A673 (cell line): Measurements from ENCODE around the gene ROBO2. TPM values are rescaled to one million over a fixed set of nuclear protein-coding genes. Genes with fewer than 3 reads are reported as not detected.

Source experiments
- BruUV-seq: library from RNA; stranded (reverse); fragments of 400-500 nt; replicated peaks from 2 replicates; lab custom pipeline; 2021; lab: Mats Ljungman, UMichigan
- CTCF ChIA-PET: fragments of 300-600 bp; sonication (Branson Sonifier 250); formaldehyde crosslinking; loops from one replicate; lab custom pipeline; 2022; ENCODE audit warnings: antibody characterized with exemption; lab: Charles Lee
- POLR2A ChIA-PET: fragments of 300-600 bp; sonication (Branson Sonifier 250); formaldehyde crosslinking; loops from one replicate; lab custom pipeline; 2022; ENCODE audit warnings: antibody characterized with exemption; ENCODE audit not compliant: low non-redundant PET; lab: Charles Lee
- DNase-seq: peaks from one replicate; pipeline ENCODE4 v3.0.0-alpha.2; 2015; ENCODE audit warnings: low spot score
- H3K27ac ChIP-seq: fragments of 200-600 bp; sonication (generic); 2 replicates; pipeline ENCODE4 v1.5.1; 2016; ENCODE audit warnings: mixed run types, low read depth, mild to moderate bottlenecking, mixed read lengths, antibody characterized with exemption, low read length; ENCODE audit not compliant: poor library complexity, severe bottlenecking
- H3K27me3 ChIP-seq: fragments of 200-600 bp; sonication (generic); replicated peaks from 2 replicates; pipeline ENCODE4 v1.6.1; 2017; ENCODE audit warnings: mixed run types, low read depth, mild to moderate bottlenecking, mixed read lengths, antibody characterized with exemption, low read length; ENCODE audit not compliant: insufficient read depth, poor library complexity
- H3K36me3 ChIP-seq: fragments of 200-600 bp; sonication (generic); 2 replicates; pipeline ENCODE4 v1.6.1; 2016; ENCODE audit warnings: mixed run types, mild to moderate bottlenecking, mixed read lengths, antibody characterized with exemption, low read length; ENCODE audit not compliant: insufficient read depth, poor library complexity, severe bottlenecking
- H3K4me1 ChIP-seq: fragments of 200-600 bp; sonication (generic); 2 replicates; pipeline ENCODE4 v1.6.1; 2017; ENCODE audit warnings: mixed run types, mild to moderate bottlenecking, mixed read lengths, antibody characterized with exemption, low read length; ENCODE audit not compliant: insufficient read depth, poor library complexity, severe bottlenecking
- H3K4me3 ChIP-seq: fragments of 200-600 bp; sonication (generic); 2 replicates; pipeline ENCODE4 v1.5.1; 2016; ENCODE audit warnings: low read depth, mixed run types, mild to moderate bottlenecking, mixed read lengths, low read length; ENCODE audit not compliant: poor library complexity, severe bottlenecking
- H3K9me3 ChIP-seq: fragments of 200-600 bp; sonication (generic); 2 replicates; pipeline ENCODE4 v1.6.1; 2016; ENCODE audit warnings: mixed run types, low read depth, mild to moderate bottlenecking, mixed read lengths, antibody characterized with exemption, low read length; ENCODE audit not compliant: poor library complexity, severe bottlenecking
- CTCF ChIP-seq: fragments of 300-800, 200-600 bp; sonication (generic); conservative IDR thresholded peaks from 2 replicates; pipeline ENCODE4 v1.5.1; 2017; ENCODE audit warnings: low read depth, mild to moderate bottlenecking, antibody characterized with exemption, low read length, moderate library complexity, mixed read lengths
- EZH2 ChIP-seq: fragments of 200-600 bp; sonication (generic); IDR thresholded peaks from 2 replicates; pipeline ENCODE4 v1.6.1; 2017; ENCODE audit warnings: borderline replicate concordance, low read depth, mild to moderate bottlenecking, mixed read lengths, antibody characterized with exemption, low read length; ENCODE audit not compliant: poor library complexity, severe bottlenecking
- intact Hi-C: fragments of 100-400 bp; cut with micrococcal nuclease; formaldehyde crosslinking; loops from one replicate; pipeline ENCODE4 v1.10.0; 2022; ENCODE audit not compliant: unreplicated experiment
- total RNA-seq: library from RNA; stranded (reverse); gene quantifications from 2 replicates; pipeline ENCODE4 v1.2.3, GENCODE V29; 2021

The ROBO2 gene
- total RNA-seq, 1 experiment from 2014 or later: 17.5 TPM

GRCh38 chr3:77618686-77619085 is 578.8 kb downstream of the ROBO2 start:
- no peaks in the 10 kb centered on the region for H3K4me1 ChIP-seq
- ChIA-PET CTCF (no interaction called here), POLR2A (no interaction called here)
- no peak for DNase-seq
- no peak for TF ChIP-seq EZH2
- no TSS peak for BruUV-seq
- H3K27ac ChIP-seq: no peak overlapping the region
- H3K27me3 ChIP-seq: no peaks in the 10 kb centered on the region
- H3K9me3 ChIP-seq: no peaks in the 10 kb centered on the region
- H3K4me3 ChIP-seq: no peak overlapping the region
- intact Hi-C loops: no loop called here
- no peaks in the 10 kb centered on the region for H3K36me3 ChIP-seq

GRCh38 chr3:77620009-77620408 is 580.1 kb downstream of the ROBO2 start:
- Histone ChIP-seq H3K36me3 (no peaks in the 10 kb centered on the region), H3K9me3 (no peaks in the 10 kb centered on the region), H3K27me3 (no peaks in the 10 kb centered on the region), H3K4me3 (no peak overlapping the region), H3K4me1 (no peaks in the 10 kb centered on the region), H3K27ac (no peak overlapping the region)
- no TSS peak for BruUV-seq
- no peak for TF ChIP-seq CTCF
- TF ChIP-seq EZH2: no peak
- intact Hi-C loops: no loop called here
- POLR2A ChIA-PET: no interaction called here
- no peak for DNase-seq
- CTCF ChIA-PET: no interaction called here

DNA sequence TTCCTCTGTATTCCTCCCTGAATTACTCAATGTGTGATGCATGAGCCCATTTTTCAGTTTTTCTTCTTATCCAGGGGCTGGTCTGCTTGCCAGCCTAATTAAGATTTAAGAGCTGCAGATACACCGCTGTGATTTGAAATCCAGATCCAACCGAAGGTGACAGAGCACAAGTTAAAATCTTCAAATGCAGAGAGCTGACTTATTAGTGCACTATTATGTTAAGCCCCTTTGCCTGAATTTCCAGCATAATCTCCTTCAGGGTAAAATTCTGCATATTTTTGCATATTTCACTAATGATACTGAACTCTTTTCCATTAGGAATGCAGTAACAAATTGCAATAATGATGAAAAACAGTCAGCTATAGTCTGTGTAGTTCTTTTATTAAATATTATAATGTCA is 583.6 kb downstream of the ROBO2 start:
- H3K27me3 ChIP-seq: no peaks in the 10 kb centered on the region
- DNase-seq: no peak
- no peak overlapping the region for H3K4me3 ChIP-seq
- no peak overlapping the region for H3K27ac ChIP-seq
- H3K36me3 ChIP-seq: no peaks in the 10 kb centered on the region
- no peaks in the 10 kb centered on the region for H3K9me3 ChIP-seq
- no peaks in the 10 kb centered on the region for H3K4me1 ChIP-seq
- CTCF ChIA-PET: no interaction called here
- no TSS peak for BruUV-seq
- TF ChIP-seq CTCF (no peak), EZH2 (no peak)
- POLR2A ChIA-PET: no interaction called here
- intact Hi-C loops: no loop called here

DNA sequence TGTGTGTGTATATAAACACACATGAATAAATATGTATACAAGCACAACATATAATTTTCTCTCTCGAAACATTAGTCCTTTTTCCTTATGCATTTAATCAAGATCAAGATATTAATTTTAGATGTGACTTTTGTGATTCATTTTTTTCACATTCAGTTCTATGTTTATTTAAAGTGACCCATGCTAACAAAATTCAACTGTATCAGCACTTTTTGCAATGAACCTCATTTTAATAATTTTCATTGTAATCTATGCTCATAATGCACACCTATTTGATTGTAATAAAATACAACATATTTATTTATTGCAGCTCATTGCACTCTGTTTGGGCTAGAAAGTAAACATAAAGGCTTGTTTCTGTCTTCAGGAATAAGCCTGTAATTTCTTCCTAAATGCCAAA is 586.3 kb downstream of the ROBO2 start:
- no peak overlapping the region for H3K4me3 ChIP-seq
- no peaks in the 10 kb centered on the region for H3K9me3 ChIP-seq
- no peak overlapping the region for H3K27ac ChIP-seq
- no peaks in the 10 kb centered on the region for H3K4me1 ChIP-seq
- TF ChIP-seq CTCF: no peak
- no peak for TF ChIP-seq EZH2
- no TSS peak for BruUV-seq
- ChIA-PET POLR2A (no interaction called here), CTCF (no interaction called here)
- DNase-seq: no peak
- H3K27me3 ChIP-seq: no peaks in the 10 kb centered on the region
- intact Hi-C loops: no loop called here
- no peaks in the 10 kb centered on the region for H3K36me3 ChIP-seq
